Peyer's patch (tissue), 4 donors: ENCODE data around the gene GOLGA8K.
"Not testable (repeated sequence)": the region's sequence is repeated elsewhere in the genome, so short reads cannot be mapped to it uniquely, and the experiment has no call there.

ENCODE experiments used
- POLR2A ChIP-seq, 2 donors: fragments of 450-650 bp; IDR thresholded peaks; one replicate each; pipeline ENCODE4 v1.5.1; 2017; ENCODE audit warnings: antibody characterized with exemption in 2 of 2, mild to moderate bottlenecking in 2 of 2, moderate library complexity in 2 of 2
- TF ChIP-seq, protein P1 (sequence below), 6 experiments: fragments of 450-650 bp in 4 of 6; fragments of 200-600 bp in 2 of 6; sonication (generic) in 1 of 6; IDR thresholded peaks; one replicate each; pipeline ENCODE4 v1.5.1; 2017 to 2019; ENCODE audit warnings: antibody characterized with exemption in 6 of 6, mild to moderate bottlenecking in 3 of 6, moderate library complexity in 1 of 6

DNA sequence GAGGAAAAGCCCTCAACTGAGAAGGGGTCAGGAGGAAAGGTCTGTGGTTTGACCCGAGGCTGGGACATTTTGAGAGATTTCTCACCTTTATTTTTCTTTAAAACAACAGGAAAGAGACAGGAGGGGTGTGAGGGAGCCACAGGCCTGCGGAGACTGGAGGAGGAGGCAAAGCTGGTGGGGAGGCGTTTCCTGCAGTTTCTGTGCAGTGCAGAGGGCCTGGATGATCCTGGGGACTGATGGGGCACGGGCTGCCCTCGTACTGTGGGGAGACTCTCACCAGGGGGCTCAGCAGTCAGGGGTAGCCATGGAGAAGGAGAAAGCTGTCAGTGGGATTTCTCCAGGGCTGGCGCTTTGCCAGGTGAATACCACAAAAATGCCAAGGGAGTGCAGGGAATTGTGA, 29.4 kb downstream of the GOLGA8K start:
- TF ChIP-seq, protein P1, sequence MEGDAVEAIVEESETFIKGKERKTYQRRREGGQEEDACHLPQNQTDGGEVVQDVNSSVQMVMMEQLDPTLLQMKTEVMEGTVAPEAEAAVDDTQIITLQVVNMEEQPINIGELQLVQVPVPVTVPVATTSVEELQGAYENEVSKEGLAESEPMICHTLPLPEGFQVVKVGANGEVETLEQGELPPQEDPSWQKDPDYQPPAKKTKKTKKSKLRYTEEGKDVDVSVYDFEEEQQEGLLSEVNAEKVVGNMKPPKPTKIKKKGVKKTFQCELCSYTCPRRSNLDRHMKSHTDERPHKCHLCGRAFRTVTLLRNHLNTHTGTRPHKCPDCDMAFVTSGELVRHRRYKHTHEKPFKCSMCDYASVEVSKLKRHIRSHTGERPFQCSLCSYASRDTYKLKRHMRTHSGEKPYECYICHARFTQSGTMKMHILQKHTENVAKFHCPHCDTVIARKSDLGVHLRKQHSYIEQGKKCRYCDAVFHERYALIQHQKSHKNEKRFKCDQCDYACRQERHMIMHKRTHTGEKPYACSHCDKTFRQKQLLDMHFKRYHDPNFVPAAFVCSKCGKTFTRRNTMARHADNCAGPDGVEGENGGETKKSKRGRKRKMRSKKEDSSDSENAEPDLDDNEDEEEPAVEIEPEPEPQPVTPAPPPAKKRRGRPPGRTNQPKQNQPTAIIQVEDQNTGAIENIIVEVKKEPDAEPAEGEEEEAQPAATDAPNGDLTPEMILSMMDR (IDR thresholded peaks at IDR 0.05): not testable (repeated sequence)
- not testable (repeated sequence) for TF ChIP-seq POLR2A (IDR thresholded peaks at IDR 0.05)
